Memory B cell (primary cell): ENCODE measurements around the gene SYNPO2.
"Not testable (repeated sequence)": the region's sequence is repeated elsewhere in the genome, so short reads cannot be mapped to it uniquely, and the experiment has no call there.

Source experiments
- ATAC-seq: fragments of 150-1000 bp; cut with Tn5 transposase; 2 replicates; pipeline ENCODE4 v1.10.0; 2021; ENCODE audit warnings: low read depth, mild to moderate bottlenecking, moderate library complexity
- DNase-seq, 2 donors: peaks; one replicate each; pipeline ENCODE4 v3.0.0; 2022; ENCODE audit warnings: low spot score in 2 of 2
- H3K27ac Mint-ChIP-seq: one replicate; pipeline ENCODE4 v1.8.0; 2022; ENCODE audit warnings: mild to moderate bottlenecking, moderate library complexity, mixed read lengths
- H3K27me3 Mint-ChIP-seq: one replicate; pipeline ENCODE4 v1.8.0; 2022; ENCODE audit warnings: mixed read lengths
- H3K36me3 Mint-ChIP-seq: one replicate; pipeline ENCODE4 v1.8.0; 2022; ENCODE audit warnings: mild to moderate bottlenecking, mixed read lengths
- H3K4me1 Mint-ChIP-seq: one replicate; pipeline ENCODE4 v1.8.0; 2022; ENCODE audit warnings: mixed read lengths
- H3K4me3 Mint-ChIP-seq: one replicate; pipeline ENCODE4 v1.8.0; 2022; ENCODE audit warnings: mild to moderate bottlenecking, moderate library complexity, mixed read lengths
- H3K9me3 Mint-ChIP-seq: one replicate; pipeline ENCODE4 v1.8.0; 2022; ENCODE audit warnings: mixed read lengths

Gene SYNPO2

GRCh38 chr4:118865091-118865708, 23.5 kb upstream of the SYNPO2 start:
- H3K27ac Mint-ChIP-seq, result no peak overlapping the region
- H3K36me3 Mint-ChIP-seq, result no peaks in the 10 kb centered on the region
- H3K9me3 Mint-ChIP-seq, result no peaks in the 10 kb centered on the region
- DNase-seq (no peak), ATAC-seq (peak; percentile 63)
- peaks cover 5% of the 10 kb centered on the region for H3K27me3 Mint-ChIP-seq
- no peaks in the 10 kb centered on the region for H3K4me1 Mint-ChIP-seq
- no peak overlapping the region for H3K4me3 Mint-ChIP-seq

- Mint-ChIP-seq H3K4me3 (no peak overlapping the region), H3K4me1 (no peaks in the 10 kb centered on the region), H3K27me3 (peaks cover 5% of the 10 kb centered on the region), H3K9me3 (no peaks in the 10 kb centered on the region), H3K27ac (peak overlapping the region; percentile 22), H3K36me3 (no peaks in the 10 kb centered on the region)
- ATAC-seq (no peak), DNase-seq (no peak)
Measured at GRCh38 chr4:118866442-118866841, 22.2 kb upstream of the SYNPO2 start.

GRCh38 chr4:118867311-118868067, 21.2 kb upstream of the SYNPO2 start:
- Mint-ChIP-seq H3K9me3 (no peaks in the 10 kb centered on the region), H3K4me3 (no peak overlapping the region), H3K27me3 (peaks cover 5% of the 10 kb centered on the region), H3K4me1 (no peaks in the 10 kb centered on the region), H3K36me3 (no peaks in the 10 kb centered on the region), H3K27ac (no peak overlapping the region)
- DNase-seq, result no peak
- ATAC-seq, result no peak

- Mint-ChIP-seq H3K27me3 (peaks cover 5% of the 10 kb centered on the region), H3K36me3 (no peaks in the 10 kb centered on the region), H3K4me3 (no peak overlapping the region), H3K27ac (no peak overlapping the region), H3K4me1 (no peaks in the 10 kb centered on the region), H3K9me3 (no peaks in the 10 kb centered on the region)
- DNase-seq (no peak), ATAC-seq (no peak)
Measured at GRCh38 chr4:118869808-118870342, 18.8 kb upstream of the SYNPO2 start.

GRCh38 chr4:118872181-118872580, 16.5 kb upstream of the SYNPO2 start:
- Mint-ChIP-seq H3K9me3 (no peaks in the 10 kb centered on the region), H3K27ac (no peak overlapping the region), H3K4me3 (no peak overlapping the region), H3K4me1 (no peaks in the 10 kb centered on the region), H3K36me3 (no peaks in the 10 kb centered on the region), H3K27me3 (peaks cover 3% of the 10 kb centered on the region)
- ATAC-seq (no peak), DNase-seq (no peak)

- H3K36me3 Mint-ChIP-seq, result no peaks in the 10 kb centered on the region
- peaks cover 3% of the 10 kb centered on the region for H3K27me3 Mint-ChIP-seq
- DNase-seq, result no peak
- H3K4me3 Mint-ChIP-seq, result no peak overlapping the region
- no peak overlapping the region for H3K27ac Mint-ChIP-seq
- H3K9me3 Mint-ChIP-seq, result peaks cover 2% of the 10 kb centered on the region
- no peak for ATAC-seq
- no peaks in the 10 kb centered on the region for H3K4me1 Mint-ChIP-seq
Measured at GRCh38 chr4:118877797-118878196, 10.9 kb upstream of the SYNPO2 start.

GRCh38 chr4:118878507-118878906, 10.1 kb upstream of the SYNPO2 start:
- not testable (repeated sequence) for DNase-seq, ATAC-seq, H3K27ac Mint-ChIP-seq

GRCh38 chr4:118879409-118879808, 9.2 kb upstream of the SYNPO2 start:
- ATAC-seq (no peak), DNase-seq (no peak)
- Mint-ChIP-seq H3K27ac (no peak overlapping the region), H3K9me3 (peaks cover 2% of the 10 kb centered on the region), H3K4me1 (no peaks in the 10 kb centered on the region), H3K36me3 (no peaks in the 10 kb centered on the region), H3K4me3 (no peak overlapping the region), H3K27me3 (peaks cover 3% of the 10 kb centered on the region)

More at GRCh38 chr4:118878507-118878906, 10.1 kb upstream of the SYNPO2 start:
- H3K27me3 Mint-ChIP-seq, H3K9me3 Mint-ChIP-seq, H3K36me3 Mint-ChIP-seq, H3K4me3 Mint-ChIP-seq, H3K4me1 Mint-ChIP-seq: not testable (repeated sequence)

GRCh38 chr4:118881512-118882146, 7.0 kb upstream of the SYNPO2 start:
- Mint-ChIP-seq H3K9me3 (peaks cover 2% of the 10 kb centered on the region), H3K4me1 (no peaks in the 10 kb centered on the region), H3K27me3 (no peaks in the 10 kb centered on the region), H3K27ac (no peak overlapping the region), H3K36me3 (no peaks in the 10 kb centered on the region), H3K4me3 (no peak overlapping the region)
- ATAC-seq (no peak), DNase-seq (no peak)

GRCh38 chr4:118883861-118884260, 4.8 kb upstream of the SYNPO2 start:
- H3K27ac Mint-ChIP-seq, result no peak overlapping the region
- H3K4me3 Mint-ChIP-seq, result no peak overlapping the region
- H3K9me3 Mint-ChIP-seq, result no peaks in the 10 kb centered on the region
- H3K27me3 Mint-ChIP-seq, result peaks cover 7% of the 10 kb centered on the region
- no peak for ATAC-seq
- H3K36me3 Mint-ChIP-seq, result no peaks in the 10 kb centered on the region
- peaks cover 4% of the 10 kb centered on the region for H3K4me1 Mint-ChIP-seq
- no peak for DNase-seq

- Mint-ChIP-seq H3K36me3 (no peaks in the 10 kb centered on the region), H3K27ac (no peak overlapping the region), H3K9me3 (no peaks in the 10 kb centered on the region), H3K4me3 (no peak overlapping the region), H3K4me1 (peaks cover 8% of the 10 kb centered on the region), H3K27me3 (peaks cover 12% of the 10 kb centered on the region)
- no peak for DNase-seq
- ATAC-seq, result no peak
Measured at GRCh38 chr4:118884716-118885115, 3.9 kb upstream of the SYNPO2 start.

- peak overlapping the region; percentile 74 for H3K4me3 Mint-ChIP-seq
Measured at GRCh38 chr4:118889312-118889691, 648 bp downstream of the SYNPO2 start.

GRCh38 chr4:118894034-118894433, 5.4 kb downstream of the SYNPO2 start:
- Mint-ChIP-seq H3K36me3 (no peaks in the 10 kb centered on the region), H3K9me3 (no peaks in the 10 kb centered on the region), H3K4me1 (peaks cover 6% of the 10 kb centered on the region), H3K4me3 (no peak overlapping the region), H3K27me3 (peaks cover 9% of the 10 kb centered on the region), H3K27ac (no peak overlapping the region)
- no peak for DNase-seq
- no peak for ATAC-seq

More at GRCh38 chr4:118889312-118889691, 648 bp downstream of the SYNPO2 start:
- no peak overlapping the region for H3K27ac Mint-ChIP-seq
- no peak for ATAC-seq
- H3K4me1 Mint-ChIP-seq, result peaks cover 12% of the 10 kb centered on the region
- H3K27me3 Mint-ChIP-seq, result peaks cover 18% of the 10 kb centered on the region
- no peaks in the 10 kb centered on the region for H3K36me3 Mint-ChIP-seq
- H3K9me3 Mint-ChIP-seq, result no peaks in the 10 kb centered on the region
- DNase-seq, result no peak

- no peaks in the 10 kb centered on the region for H3K27me3 Mint-ChIP-seq
- no peak overlapping the region for H3K4me3 Mint-ChIP-seq
- ATAC-seq, result no peak
- DNase-seq, result no peak
- H3K27ac Mint-ChIP-seq, result no peak overlapping the region
- H3K4me1 Mint-ChIP-seq, result no peaks in the 10 kb centered on the region
- H3K9me3 Mint-ChIP-seq, result no peaks in the 10 kb centered on the region
- no peaks in the 10 kb centered on the region for H3K36me3 Mint-ChIP-seq
Measured at GRCh38 chr4:118898221-118898620, 9.6 kb downstream of the SYNPO2 start.
